ENCODE data around the gene HOXD10. TPM values are rescaled to one million over a fixed set of nuclear protein-coding genes. Genes with fewer than 3 reads are reported as not detected.

HOXD10 gene
- polyA plus RNA-seq, 1 donor from 2014 or later: not detected

- no peaks in the 10 kb centered on the region for H3F3A ChIP-seq (ENCODE audit: insufficient read depth, low read length, poor library complexity, severe bottlenecking)
- no peak for TF ChIP-seq SMC3 (conservative IDR thresholded peaks at IDR 0.05; ENCODE audit: poor library complexity)
- peak; percentile 60 for TF ChIP-seq POLR2AphosphoS5 (IDR thresholded peaks at IDR 0.05)
- H3K27me3 ChIP-seq (ENCODE audit: insufficient read depth, low read depth, low read length): peaks cover 97% of the 10 kb centered on the region
- H2AFZ ChIP-seq (ENCODE audit: low read depth, low read length): no peak overlapping the region
- no peak overlapping the region for H3K4me3 ChIP-seq (ENCODE audit: low read length)
- no peak overlapping the region for H3K9ac ChIP-seq (ENCODE audit: low read length)
- H3K36me3 ChIP-seq (ENCODE audit: insufficient read depth, low read length): no peaks in the 10 kb centered on the region
- H3K9me2 ChIP-seq (ENCODE audit: insufficient read depth, low read length): no peaks in the 10 kb centered on the region
- H4K20me1 ChIP-seq (ENCODE audit: insufficient read depth): no peaks in the 10 kb centered on the region
- no peaks in the 10 kb centered on the region for H3K79me2 ChIP-seq (replicated peaks; ENCODE audit: insufficient read depth, low read length)
- no peak overlapping the region for H3K4me2 ChIP-seq (ENCODE audit: low read length)
- no peak overlapping the region for H3K27ac ChIP-seq (ENCODE audit: low read length)
- no peaks in the 10 kb centered on the region for H3K9me3 ChIP-seq (ENCODE audit: low read length)
Measured at GRCh38 chr2:176132205-176133171, 15.9 kb downstream of the HOXD10 start.

- no peaks in the 10 kb centered on the region for H3K36me3 ChIP-seq (ENCODE audit: insufficient read depth, low read length)
- H3K9me3 ChIP-seq (ENCODE audit: low read length): no peaks in the 10 kb centered on the region
- H3K79me2 ChIP-seq (replicated peaks; ENCODE audit: insufficient read depth, low read length): no peaks in the 10 kb centered on the region
- H3K27ac ChIP-seq (ENCODE audit: low read length): no peak overlapping the region
- no peaks in the 10 kb centered on the region for H3F3A ChIP-seq (ENCODE audit: insufficient read depth, low read length, poor library complexity, severe bottlenecking)
- H3K4me3 ChIP-seq (ENCODE audit: low read length): no peak overlapping the region
- no peak overlapping the region for H3K9ac ChIP-seq (ENCODE audit: low read length)
- no peaks in the 10 kb centered on the region for H3K9me2 ChIP-seq (ENCODE audit: insufficient read depth, low read length)
- TF ChIP-seq TAF1 (IDR thresholded peaks at IDR 0.05; ENCODE audit: low read depth): no peak
- TF ChIP-seq POLR2AphosphoS5 (IDR thresholded peaks at IDR 0.05): no peak
- TF ChIP-seq REST (IDR thresholded peaks at IDR 0.05; ENCODE audit: borderline replicate concordance): no peak
- TF ChIP-seq EZH2 (IDR thresholded peaks at IDR 0.05; ENCODE audit: borderline replicate concordance, insufficient read depth, low read length, poor library complexity, severe bottlenecking): no peak
- no peak for TF ChIP-seq MXI1 (conservative IDR thresholded peaks at IDR 0.05; ENCODE audit: poor library complexity, severe bottlenecking)
- no peak for TF ChIP-seq CTCF (IDR thresholded peaks at IDR 0.05; ENCODE audit: poor library complexity, severe bottlenecking)
- TF ChIP-seq EP300 (conservative IDR thresholded peaks at IDR 0.05; ENCODE audit: poor library complexity, severe bottlenecking): no peak
- TF ChIP-seq RAD21 (conservative IDR thresholded peaks at IDR 0.05): no peak
- H4K20me1 ChIP-seq (ENCODE audit: insufficient read depth): no peaks in the 10 kb centered on the region
- peaks cover 97% of the 10 kb centered on the region for H3K27me3 ChIP-seq (ENCODE audit: insufficient read depth, low read depth, low read length)
- no peak overlapping the region for H2AFZ ChIP-seq (ENCODE audit: low read depth, low read length)
- H3K4me2 ChIP-seq (ENCODE audit: low read length): no peak overlapping the region
Measured at GRCh38 chr2:176133389-176133788, 16.8 kb downstream of the HOXD10 start.
